HG02798 (cell line): ENCODE measurements around the gene ITGB1.
"Not testable (repeated sequence)": the region's sequence is repeated elsewhere in the genome, so short reads cannot be mapped to it uniquely, and the experiment has no call there.

Experiments
- ATAC-seq: cut with Tn5 transposase; IDR thresholded peaks from one replicate; pipeline ENCODE4 v1.9.1; 2021; ENCODE audit warnings: mild to moderate bottlenecking; ENCODE audit not compliant: unreplicated experiment, poor library complexity

Gene ITGB1

GRCh38 chr10:32980558-32981468, 22.8 kb upstream of the ITGB1 start:
- ATAC-seq = peak; percentile 96

GRCh38 chr10:32980242-32980557, 22.2 kb upstream of the ITGB1 start:
- ATAC-seq = no peak

- not testable (repeated sequence) for ATAC-seq
These were observed 21.7 kb upstream of the ITGB1 start for GRCh38 chr10:32979719-32980118.

- no peak for ATAC-seq
These were observed 21.0 kb upstream of the ITGB1 start for GRCh38 chr10:32979041-32979440.

- ATAC-seq = not testable (repeated sequence)
These were observed 20.1 kb upstream of the ITGB1 start for GRCh38 chr10:32977846-32978809.

GRCh38 chr10:32976338-32976737, 18.3 kb upstream of the ITGB1 start:
- no peak for ATAC-seq

- no peak for ATAC-seq
These were observed 14.9 kb upstream of the ITGB1 start for GRCh38 chr10:32972929-32973328.

- ATAC-seq = no peak
These were observed 14.4 kb upstream of the ITGB1 start for GRCh38 chr10:32972460-32972859.

GRCh38 chr10:32971536-32972091, 13.6 kb upstream of the ITGB1 start:
- ATAC-seq = no peak

GRCh38 chr10:32970910-32971309, 12.9 kb upstream of the ITGB1 start:
- ATAC-seq = peak; percentile 68

- no peak for ATAC-seq
These were observed 6.2 kb upstream of the ITGB1 start for GRCh38 chr10:32964270-32964669.

GRCh38 chr10:32963096-32963495, 5.1 kb upstream of the ITGB1 start:
- no peak for ATAC-seq

- no peak for ATAC-seq
These were observed 4.5 kb upstream of the ITGB1 start for GRCh38 chr10:32962521-32962920.

- no peak for ATAC-seq
These were observed 3.9 kb upstream of the ITGB1 start for GRCh38 chr10:32961895-32962369.

GRCh38 chr10:32961343-32961894, 3.4 kb upstream of the ITGB1 start:
- no peak for ATAC-seq

GRCh38 chr10:32960022-32960421, 2.0 kb upstream of the ITGB1 start:
- ATAC-seq = no peak

- ATAC-seq = peak; percentile 28
These were observed 1.2 kb upstream of the ITGB1 start for GRCh38 chr10:32959006-32959920.

- peak; percentile 29 for ATAC-seq
These were observed 517 bp downstream of the ITGB1 start for GRCh38 chr10:32957341-32958084.
